Coronary artery (tissue), 2 donors: Measurements from ENCODE around the gene SEPTIN5.
A peak's percentile ranks its signal among the peaks of the same experiment; 100 is the strongest.

Experiments
- DNase-seq: peaks from one replicate; pipeline ENCODE4 v3.0.0-alpha.2; 2017; ENCODE audit warnings: low spot score
- H3K27ac ChIP-seq, 2 donors: fragments of 200-600 bp; sonication (generic); one replicate each; pipeline ENCODE4 v1.5.1; 2016 to 2019
- H3K4me3 ChIP-seq: fragments of 200-600 bp; sonication (generic); 2 replicates; pipeline ENCODE4 v1.5.1; 2016; ENCODE audit warnings: mild to moderate bottlenecking, moderate library complexity
- TF ChIP-seq, protein P1 (sequence below): fragments of 200-600 bp; sonication (generic); IDR thresholded peaks from one replicate; pipeline ENCODE4 v1.5.1; 2019; ENCODE audit warnings: antibody characterized with exemption

The SEPTIN5 gene

DNA sequence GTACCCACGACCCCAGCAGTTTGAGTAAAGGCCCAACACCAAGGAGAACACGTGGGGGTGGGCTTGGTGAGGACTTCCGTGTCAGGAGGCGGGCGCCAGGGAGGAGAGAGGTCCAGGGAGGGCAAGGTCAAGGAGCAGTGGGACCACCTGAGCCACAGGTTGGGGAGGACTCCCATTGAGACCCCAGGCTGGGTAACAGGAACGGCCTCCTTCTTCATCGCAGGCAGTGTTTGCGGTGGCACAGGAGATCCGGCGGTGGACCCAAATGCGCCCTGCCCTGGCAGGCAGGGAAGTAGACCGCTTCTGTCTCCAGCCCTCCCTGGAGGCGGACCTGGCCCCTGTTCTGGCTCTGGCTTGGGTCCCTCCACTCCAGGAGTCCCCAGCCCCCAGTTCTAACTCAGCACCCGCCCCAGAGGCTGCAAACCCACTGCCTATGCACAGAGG lies 40.4 kb downstream of the SEPTIN5 start:
- no peak for DNase-seq
- TF ChIP-seq, protein P1, sequence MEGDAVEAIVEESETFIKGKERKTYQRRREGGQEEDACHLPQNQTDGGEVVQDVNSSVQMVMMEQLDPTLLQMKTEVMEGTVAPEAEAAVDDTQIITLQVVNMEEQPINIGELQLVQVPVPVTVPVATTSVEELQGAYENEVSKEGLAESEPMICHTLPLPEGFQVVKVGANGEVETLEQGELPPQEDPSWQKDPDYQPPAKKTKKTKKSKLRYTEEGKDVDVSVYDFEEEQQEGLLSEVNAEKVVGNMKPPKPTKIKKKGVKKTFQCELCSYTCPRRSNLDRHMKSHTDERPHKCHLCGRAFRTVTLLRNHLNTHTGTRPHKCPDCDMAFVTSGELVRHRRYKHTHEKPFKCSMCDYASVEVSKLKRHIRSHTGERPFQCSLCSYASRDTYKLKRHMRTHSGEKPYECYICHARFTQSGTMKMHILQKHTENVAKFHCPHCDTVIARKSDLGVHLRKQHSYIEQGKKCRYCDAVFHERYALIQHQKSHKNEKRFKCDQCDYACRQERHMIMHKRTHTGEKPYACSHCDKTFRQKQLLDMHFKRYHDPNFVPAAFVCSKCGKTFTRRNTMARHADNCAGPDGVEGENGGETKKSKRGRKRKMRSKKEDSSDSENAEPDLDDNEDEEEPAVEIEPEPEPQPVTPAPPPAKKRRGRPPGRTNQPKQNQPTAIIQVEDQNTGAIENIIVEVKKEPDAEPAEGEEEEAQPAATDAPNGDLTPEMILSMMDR, result no peak
- H3K27ac ChIP-seq, result no peak overlapping the region
- no peak overlapping the region for H3K4me3 ChIP-seq

DNA sequence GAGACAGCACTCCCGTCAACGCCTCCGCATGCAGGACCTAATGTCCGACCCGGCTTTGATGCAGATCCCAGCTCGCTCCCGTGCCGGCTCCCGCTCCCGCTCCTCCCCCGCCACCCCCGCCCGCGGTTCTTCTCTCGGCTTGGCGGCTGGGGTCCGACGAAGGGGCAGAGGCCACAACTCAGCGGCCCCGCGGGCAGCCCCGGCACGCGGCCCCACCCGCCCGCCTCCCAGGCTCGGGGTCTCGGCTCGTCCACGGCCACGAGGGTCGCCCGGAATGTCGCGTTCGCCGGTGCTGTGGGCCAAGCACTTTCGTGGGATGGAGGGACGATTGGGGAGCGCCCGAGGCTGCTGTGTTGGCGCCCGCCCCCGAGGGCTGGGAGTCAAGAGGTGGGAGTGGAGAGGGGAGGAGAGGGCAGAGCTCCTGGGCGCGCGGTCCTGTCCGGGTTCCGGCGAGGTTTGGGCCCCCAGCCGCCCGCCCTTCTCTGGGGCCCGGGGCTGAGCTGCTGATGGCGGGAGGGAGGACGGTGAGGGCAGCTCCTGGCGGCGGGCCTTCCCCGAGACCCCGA lies 40.9 kb downstream of the SEPTIN5 start:
- no peak for DNase-seq
- no peak overlapping the region for H3K27ac ChIP-seq
- TF ChIP-seq, protein P1, result no peak
- H3K4me3 ChIP-seq, result peak overlapping the region; percentile 42

DNA sequence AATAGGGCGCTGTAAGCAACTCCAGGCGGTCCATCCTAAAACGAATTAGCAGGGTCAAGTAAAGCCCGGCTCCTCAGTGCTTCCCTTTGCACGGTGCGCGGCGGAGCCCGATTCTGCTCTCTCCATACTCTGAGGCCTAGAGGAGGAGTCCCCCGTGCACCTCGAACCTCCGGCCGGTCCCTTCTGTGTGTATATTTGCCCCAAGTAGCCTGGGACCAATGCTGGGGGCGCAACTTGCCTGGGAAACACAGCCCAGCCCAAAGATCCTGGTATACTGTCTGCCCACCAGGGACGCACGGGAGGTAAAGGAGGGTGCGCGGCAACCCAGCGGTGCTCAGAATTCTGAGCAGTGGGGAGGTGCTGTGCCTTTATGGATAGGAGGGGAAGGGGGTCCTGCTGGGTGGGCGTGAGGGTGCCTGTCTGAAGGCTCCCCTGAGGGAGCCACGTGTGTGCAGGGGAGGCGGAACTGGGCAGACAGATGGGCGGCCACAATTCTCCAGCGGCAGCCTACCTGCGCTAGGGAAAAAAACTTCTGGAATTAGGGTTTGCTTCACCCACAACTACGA lies 41.5 kb downstream of the SEPTIN5 start:
- H3K4me3 ChIP-seq, result no peak overlapping the region
- no peak overlapping the region for H3K27ac ChIP-seq
- TF ChIP-seq, protein P1, result no peak
- no peak for DNase-seq

DNA sequence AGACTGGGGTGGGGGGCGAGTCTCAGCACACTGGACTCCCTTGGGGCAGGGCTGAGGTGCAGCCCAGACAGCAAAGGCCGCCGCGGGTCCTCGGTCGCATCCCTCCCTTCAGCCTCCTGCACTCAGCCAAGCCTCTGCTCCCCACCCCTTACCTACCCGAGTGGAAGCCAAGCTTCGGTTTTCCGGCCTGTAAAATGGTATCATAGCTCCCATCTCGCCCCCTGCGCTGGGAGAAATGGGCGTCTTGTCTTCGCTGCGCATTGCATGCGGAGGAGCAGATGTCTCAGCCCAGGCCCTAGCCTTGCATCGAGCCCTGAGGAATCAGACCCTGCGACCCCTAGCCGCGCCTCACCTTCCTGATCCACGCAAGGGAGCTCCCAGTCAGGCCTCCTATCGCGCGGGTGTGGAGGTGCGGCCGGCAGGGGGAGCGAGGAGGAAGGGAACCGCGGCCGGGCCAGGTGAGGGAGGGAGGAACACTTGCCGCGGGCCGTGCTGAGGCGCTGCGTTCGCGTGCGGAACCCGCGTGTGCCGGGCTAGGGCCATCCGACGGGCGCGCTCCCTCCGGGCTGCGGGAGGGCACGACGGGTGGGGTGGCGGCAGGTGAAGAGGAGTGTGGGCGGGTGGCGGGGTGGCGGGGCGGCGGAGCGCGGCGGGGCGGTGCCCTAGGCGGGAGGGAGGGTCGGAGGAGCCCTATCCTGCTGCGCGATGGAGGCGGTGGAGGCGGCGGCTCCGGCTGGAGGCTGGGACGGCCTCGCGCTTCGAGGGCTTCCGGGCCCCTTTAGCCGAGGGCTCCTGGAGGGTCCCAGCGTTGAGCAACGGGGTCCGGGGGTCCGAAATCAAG lies 42.2 kb downstream of the SEPTIN5 start:
- no peak for DNase-seq
- H3K27ac ChIP-seq, result no peak overlapping the region
- TF ChIP-seq, protein P1, result no peak
- peak overlapping the region; percentile 62 for H3K4me3 ChIP-seq

DNA sequence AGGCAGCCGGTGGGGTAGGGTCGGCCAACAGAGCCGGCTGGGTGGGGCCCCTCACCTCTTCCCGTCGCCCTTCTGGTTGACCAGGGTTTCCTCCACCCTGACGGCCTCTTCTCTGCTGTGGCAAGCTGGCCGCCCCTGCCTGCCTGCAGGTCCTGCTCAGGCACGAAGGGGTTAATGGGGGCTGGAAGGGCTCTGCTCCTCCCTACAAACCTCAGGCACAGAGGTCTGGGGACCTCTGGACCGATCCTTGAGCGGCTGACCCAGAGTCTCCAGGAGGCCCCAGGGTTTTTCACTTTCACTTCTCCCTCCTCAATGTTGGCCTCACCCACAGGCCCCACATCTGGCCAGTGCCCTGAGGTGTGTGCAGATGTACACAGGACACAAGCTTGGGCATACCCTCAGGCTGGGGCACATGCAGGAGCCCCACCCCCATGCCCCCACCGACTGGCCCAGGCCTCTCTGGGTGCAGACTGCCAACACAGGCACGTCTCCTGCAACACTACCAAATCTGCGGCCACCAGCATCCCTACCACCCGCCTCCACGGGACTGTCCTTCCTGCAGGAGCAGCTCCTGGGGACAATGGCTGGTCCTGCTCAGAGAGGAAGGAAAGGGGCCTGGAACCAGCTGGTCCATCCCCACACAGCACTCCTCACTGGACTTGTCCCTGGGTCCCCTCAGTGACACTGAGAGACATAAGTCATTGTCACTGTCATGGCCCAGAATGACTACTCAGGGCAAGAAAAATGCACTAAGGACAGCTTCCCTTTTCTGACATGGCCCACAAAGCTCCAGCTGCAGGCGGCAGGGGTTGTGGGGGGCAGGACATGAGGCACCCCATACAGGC lies 43.1 kb downstream of the SEPTIN5 start:
- Histone ChIP-seq H3K27ac (no peak overlapping the region), H3K4me3 (peak overlapping the region; percentile 62)
- TF ChIP-seq, protein P1, result no peak
- no peak for DNase-seq

DNA sequence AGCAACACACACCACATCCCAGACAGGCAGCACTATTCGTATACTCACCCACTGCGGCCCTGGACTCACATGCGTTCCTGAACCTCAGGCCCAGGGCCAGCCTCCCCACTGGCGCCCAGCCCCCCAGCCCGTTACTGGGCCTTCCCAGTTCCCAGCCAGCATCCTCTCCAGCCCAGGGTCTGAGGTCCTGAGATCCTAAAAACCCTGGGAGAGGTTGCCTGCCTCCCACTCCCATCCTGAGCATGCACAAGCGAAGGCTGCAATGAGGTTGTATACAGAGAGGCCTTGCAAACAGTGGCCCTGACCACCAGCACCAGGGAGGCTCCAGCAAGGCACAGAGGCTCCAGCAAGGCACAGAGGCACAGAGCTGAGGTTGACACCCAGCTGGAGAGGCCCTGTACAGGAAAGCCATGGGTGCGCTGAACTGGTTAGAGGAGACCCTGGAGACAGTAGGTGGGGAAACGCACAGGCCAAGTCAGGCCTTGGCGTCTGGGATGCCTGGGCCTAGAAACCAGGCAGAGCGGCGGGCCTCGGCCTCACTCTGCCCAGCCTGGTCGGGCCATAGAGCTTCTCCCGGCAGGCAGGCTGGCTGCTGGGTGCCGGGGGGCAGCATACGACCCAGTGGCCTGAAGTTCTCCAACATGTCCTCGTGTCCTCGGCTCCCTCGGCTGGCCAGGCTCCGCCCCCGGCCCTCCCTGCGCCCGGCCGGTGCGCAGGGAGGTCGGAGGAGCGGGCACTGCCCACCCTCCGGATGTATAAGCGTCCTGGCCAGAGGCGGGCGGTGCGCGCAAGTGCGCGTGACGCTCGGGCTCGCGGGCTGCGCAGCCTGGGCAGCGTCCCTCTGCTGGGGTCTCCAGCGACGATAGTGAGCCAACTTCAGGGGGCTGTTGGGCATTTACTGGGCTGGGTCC lies 43.9 kb downstream of the SEPTIN5 start:
- Histone ChIP-seq H3K4me3 (no peak overlapping the region), H3K27ac (no peak overlapping the region)
- TF ChIP-seq, protein P1, result no peak
- DNase-seq, result no peak
